NCI-H187 treated with DMSO at 0.1 percent for 48 hours (cell line): Measurements from ENCODE around the gene NBPF19.
"Not testable (repeated sequence)": the region's sequence is repeated elsewhere in the genome, so short reads cannot be mapped to it uniquely, and the experiment has no call there.

Experiments
- DNase-seq: peaks from one replicate; lab custom pipeline; 2025; lab: John Stamatoyannopoulos, UW

NBPF19 gene

DNA sequence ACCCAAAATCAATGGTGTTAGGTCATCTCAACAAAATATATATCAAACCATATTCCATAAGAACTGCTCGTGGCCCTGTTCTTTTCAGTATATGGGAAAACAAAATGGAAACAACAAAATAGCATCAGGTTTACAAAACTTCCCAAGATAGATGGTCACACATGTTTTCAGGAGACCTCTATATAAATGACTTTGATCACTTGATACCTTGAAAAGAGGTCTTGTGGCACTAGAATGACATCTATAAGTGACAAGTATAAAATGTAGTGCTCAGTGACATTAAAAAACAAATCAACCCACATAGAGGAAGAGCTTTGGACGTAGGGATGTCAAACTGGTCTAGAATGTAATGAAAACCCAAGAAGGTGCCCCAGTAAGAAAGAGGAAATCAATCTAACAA, at the start of gene NBPF19:
NBPF19 (plus strand) TSS at position 301 of the 400 bp plus-strand sequence. CDS start 888 bp downstream, outside the sequence.
- DNase-seq, result not testable (repeated sequence)

- not testable (repeated sequence) for DNase-seq
Observed at GRCh38 chr1:149428317-149428716, 46.5 kb upstream of the NBPF19 start.

- DNase-seq, result not testable (repeated sequence)
Observed at GRCh38 chr1:149445451-149445850, 29.4 kb upstream of the NBPF19 start.

GRCh38 chr1:149452196-149452595, 22.6 kb upstream of the NBPF19 start:
- DNase-seq, result not testable (repeated sequence)

DNA sequence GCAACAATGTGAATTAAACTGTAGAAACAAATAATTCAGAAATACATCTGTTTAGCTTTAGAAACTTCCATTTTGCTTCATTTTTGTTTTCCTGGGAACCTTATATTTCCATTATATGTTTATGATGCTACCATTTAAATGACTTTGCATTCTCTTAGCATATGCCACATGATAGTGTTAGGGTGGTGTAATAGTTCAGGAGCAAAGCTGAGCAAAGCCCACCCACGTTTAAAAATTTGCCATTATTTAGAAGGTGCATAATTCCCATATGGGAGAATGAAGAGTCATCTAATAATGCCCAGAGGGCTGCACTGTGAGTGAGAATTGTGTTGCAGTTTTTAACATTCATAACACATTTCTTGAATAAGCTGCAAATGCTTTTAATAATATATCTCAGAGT, 22.2 kb upstream of the NBPF19 start:
- DNase-seq, result not testable (repeated sequence)

DNA sequence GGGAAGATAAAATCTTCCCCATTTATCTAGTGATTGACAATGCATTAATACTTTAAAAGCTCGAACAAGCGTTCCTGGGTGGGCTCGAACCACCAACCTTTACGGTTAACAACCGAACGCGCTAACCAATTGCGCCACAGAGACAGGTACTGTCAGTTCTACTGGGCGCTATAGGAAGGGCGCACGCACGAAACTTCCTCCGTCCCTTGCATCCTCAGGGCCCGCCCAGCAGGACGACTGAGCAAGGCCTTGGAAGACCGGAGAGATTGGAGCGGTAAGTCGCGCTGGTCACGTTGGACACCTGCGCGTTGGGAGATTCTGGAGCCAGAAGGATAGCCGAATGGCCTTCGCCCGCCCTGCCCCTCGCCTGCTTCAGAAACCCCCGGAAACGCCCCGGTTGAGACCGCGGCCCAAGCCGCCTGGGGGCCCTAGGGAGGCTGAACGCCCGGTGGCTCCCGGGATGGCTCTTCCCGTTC, 83.5 kb downstream of the NBPF19 start:
- DNase-seq, result not testable (repeated sequence)

GRCh38 chr1:149561806-149562205, 87.0 kb downstream of the NBPF19 start:
- not testable (repeated sequence) for DNase-seq

DNA sequence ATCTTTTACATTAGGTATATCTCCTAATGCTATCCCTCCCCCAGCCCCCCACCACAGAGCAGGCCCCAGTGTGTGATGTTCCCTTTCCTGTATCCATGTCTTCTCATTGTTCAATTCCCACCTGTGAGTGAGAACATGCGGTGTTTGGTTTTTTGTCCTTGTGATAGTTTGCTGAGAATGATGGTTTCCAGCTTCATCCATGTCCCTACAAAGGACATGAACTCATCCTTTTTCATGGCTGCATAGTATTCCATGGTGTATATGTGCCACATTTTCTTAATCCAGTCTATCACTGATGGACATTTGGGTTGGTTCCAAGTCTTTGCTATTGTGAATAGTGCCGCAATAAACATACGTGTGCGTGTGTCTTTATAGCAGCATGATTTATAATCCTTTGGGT, 90.6 kb downstream of the NBPF19 start:
- DNase-seq, result not testable (repeated sequence)

GRCh38 chr1:149572763-149573162, 97.9 kb downstream of the NBPF19 start:
- DNase-seq, result not testable (repeated sequence)

GRCh38 chr1:149585592-149585991, 110.7 kb downstream of the NBPF19 start:
- DNase-seq, result not testable (repeated sequence)
